Kidney (tissue), 14 donors: ENCODE measurements around the gene COL15A1. TPM values are rescaled to one million over a fixed set of nuclear protein-coding genes. Genes with fewer than 3 reads are reported as not detected.

Source experiments
- DNase-seq, 5 donors: peaks; one replicate each; pipeline ENCODE4 v3.0.0-alpha.2; 2013 to 2020
- FAIRE-seq: peaks from 2 replicates; lab custom pipeline; 2012; peaks lifted over from hg19 to GRCh38; lab: Jason Lieb, UNC
- H3K27ac ChIP-seq, 2 donors: one replicate each; pipeline ENCODE4 v1.7.0; 2013; ENCODE audit warnings: low read depth in 2 of 2, low read length in 2 of 2, inconsistent platforms in 1 of 2
- H3K27me3 ChIP-seq: one replicate; pipeline ENCODE4 v1.7.1; 2013; ENCODE audit warnings: low read length, inconsistent platforms; ENCODE audit not compliant: control insufficient read depth, insufficient read depth
- H3K36me3 ChIP-seq, 3 donors: one replicate each; pipeline versions ENCODE4 v1.7.0 to v1.7.1; 2013; ENCODE audit warnings: low read length in 3 of 3, control low read depth in 1 of 3, inconsistent platforms in 1 of 3; ENCODE audit not compliant: insufficient read depth in 3 of 3, control insufficient read depth in 2 of 3
- H3K4me1 ChIP-seq, 3 donors: one replicate each; pipeline versions ENCODE4 v1.7.0 to v1.7.1; 2013; ENCODE audit warnings: low read length in 3 of 3, inconsistent platforms in 1 of 3, low read depth in 1 of 3; ENCODE audit not compliant: control insufficient read depth in 2 of 3, insufficient read depth in 2 of 3
- H3K4me3 ChIP-seq, 3 donors: one replicate each; pipeline versions ENCODE4 v1.7.0 to v1.8.1; 2013; ENCODE audit warnings: low read length in 3 of 3, control low read depth in 1 of 3, inconsistent platforms in 1 of 3
- H3K9ac ChIP-seq, 3 donors: one replicate each; pipeline versions ENCODE4 v1.7.0 to v1.7.1; 2013; ENCODE audit warnings: low read length in 3 of 3, control low read depth in 1 of 3, inconsistent platforms in 1 of 3
- H3K9me3 ChIP-seq, 3 donors: one replicate each; pipeline versions ENCODE4 v1.7.0 to v1.7.1; 2013; ENCODE audit warnings: low read length in 3 of 3, control low read depth in 1 of 3, inconsistent platforms in 1 of 3; ENCODE audit not compliant: control insufficient read depth in 2 of 3, insufficient read depth in 1 of 3
- CTCF ChIP-seq: IDR thresholded peaks from 3 replicates; pipeline ENCODE4 v1.5.1; 2012; ENCODE audit warnings: mild to moderate bottlenecking, moderate library complexity, borderline replicate concordance; ENCODE audit not compliant: insufficient read depth; ENCODE audit errors: extremely low read depth
- intact Hi-C: fragments of 100-400 bp; cut with DNase I; formaldehyde crosslinking; loops from one replicate; pipeline ENCODE4 v1.11.1; 2022
- polyA plus RNA-seq: library from polyadenylated mRNA; stranded (reverse); fragments of 350-450 nt; fragmentation: Illumina TruSeq; extraction: RNeasy Lipid Tissue Mini Kit (QIAGEN cat#74804); gene quantifications from one replicate; pipeline ENCODE4 v1.2.3, GENCODE V29; 2014; ENCODE audit warnings: low read depth, low replicate concordance; ENCODE audit not compliant: insufficient read depth
- total RNA-seq: library from RNA; stranded (reverse); fragmentation: NEBNext Ultra II Directional; extraction: Animal tissue kit (Norgen Biotek cat#: 25700); gene quantifications from one replicate; pipeline ENCODE4 v1.2.1, GENCODE V29; 2021
- donor health status: control.
- donor health status: control.
- donor health status: control.
- donor health status: control.
- donor health status: control.
- donor health status: DM: yes; HTN: yes; CAD: no.
- donor health status: Normal renal cell carcinoma (clear cell type).

COL15A1 gene
- total and polyA plus RNA-seq, 2 donors from 2014 or later, result 4.7 to 42.0 TPM

- no peaks in the 10 kb centered on the region for H3K36me3 ChIP-seq
- DNase-seq (peak in 2 of 5 donors; percentile 40 to 56), FAIRE-seq (no peak)
- no peaks in the 10 kb centered on the region for H3K9me3 ChIP-seq
- TF ChIP-seq CTCF, result no peak
- intact Hi-C loops, result no loop called here
- H3K4me1 ChIP-seq, result peaks cover 0 to 22% (median 15%) of the 10 kb centered on the region in 3 donors
- H3K4me3 ChIP-seq, result peak overlapping the region; percentile 57 to 73 (median 69)
- H3K9ac ChIP-seq, result peak overlapping the region in 1 of 3 donors; percentile 51
- no peaks in the 10 kb centered on the region for H3K27me3 ChIP-seq
- H3K27ac ChIP-seq, result peak overlapping the region; percentile 66 to 73
Measured at GRCh38 chr9:99103901-99104458, 160.3 kb downstream of the COL15A1 start.

- Histone ChIP-seq H3K36me3 (no peaks in the 10 kb centered on the region), H3K4me1 (peaks cover 0 to 22% (median 15%) of the 10 kb centered on the region in 3 donors), H3K27me3 (no peaks in the 10 kb centered on the region), H3K9ac (peak within 1 kb of the TSS; percentile 15 to 56 (median 51)), H3K4me3 (peak within 1 kb of the TSS; percentile 69 to 78 (median 73)), H3K9me3 (no peaks in the 10 kb centered on the region), H3K27ac (peak within 1 kb of the TSS; percentile 69 to 73)
- FAIRE-seq (no peak), DNase-seq (peak; percentile 94 to 98 (median 96))
- intact Hi-C loops, result no loop called here
- TF ChIP-seq CTCF, result no peak
Measured at GRCh38 chr9:99104459-99105151, 160.9 kb downstream of the COL15A1 start, which contains the start of gene TGFBR1. Gene TGFBR1, plus strand, starts transcription at chr9:99105113. Its CDS starts 93 bp downstream, at chr9:99105206.

- H3K9ac ChIP-seq, result peak overlapping the region in 2 of 3 donors; percentile 38 to 51
- H3K4me3 ChIP-seq, result peak overlapping the region; percentile 63 to 78 (median 65)
- peaks cover 0 to 22% (median 15%) of the 10 kb centered on the region in 3 donors for H3K4me1 ChIP-seq
- no peaks in the 10 kb centered on the region for H3K9me3 ChIP-seq
- peak overlapping the region; percentile 66 to 69 for H3K27ac ChIP-seq
- H3K27me3 ChIP-seq, result no peaks in the 10 kb centered on the region
- TF ChIP-seq CTCF, result no peak
- H3K36me3 ChIP-seq, result no peaks in the 10 kb centered on the region
- intact Hi-C loops, result no loop called here
- FAIRE-seq, result no peak
- DNase-seq, result peak; percentile 67 to 95 (median 80)
Measured at GRCh38 chr9:99105152-99106043, 161.7 kb downstream of the COL15A1 start.
